ENCODE measurements around the gene IER5. TPM values are rescaled to one million over a fixed set of nuclear protein-coding genes. Genes with fewer than 3 reads are reported as not detected.

Gene IER5
- total and polyA plus RNA-seq, 2 of the 13 experiments (the other 11 are each of a cell fraction or from before 2014, with no cell fraction given) = 2.5 to 3.5 TPM

- no peak for TF ChIP-seq RXRB (CRISPR knock-in tag; IDR thresholded peaks at IDR 0.05; ENCODE audit: borderline replicate concordance)
- TF ChIP-seq ZNF180 (CRISPR knock-in tag; IDR thresholded peaks at IDR 0.05; ENCODE audit: borderline replicate concordance, low read depth) = no peak
- no peak for TF ChIP-seq ZNF34 (CRISPR knock-in tag; IDR thresholded peaks at IDR 0.05; ENCODE audit: borderline replicate concordance)
- no peak for TF ChIP-seq ZNF512 (CRISPR knock-in tag; IDR thresholded peaks at IDR 0.05)
- TF ChIP-seq NCOA5 (CRISPR knock-in tag; IDR thresholded peaks at IDR 0.05) = no peak
- no peak for TF ChIP-seq EP300 (IDR thresholded peaks at IDR 0.05; ENCODE audit: low read depth in 2 of 2, low read length in 2 of 2)
- no peak for TF ChIP-seq EP300 (CRISPR knock-in tag; IDR thresholded peaks at IDR 0.05; ENCODE audit: borderline replicate concordance)
- TF ChIP-seq RORA (CRISPR knock-in tag; IDR thresholded peaks at IDR 0.05) = no peak
- TF ChIP-seq ZSCAN5A (CRISPR knock-in tag; IDR thresholded peaks at IDR 0.05; ENCODE audit: borderline replicate concordance) = no peak
- no peak for TF ChIP-seq KLF11 (CRISPR knock-in tag; IDR thresholded peaks at IDR 0.05)
- no peak for TF ChIP-seq SIX4 (CRISPR knock-in tag; IDR thresholded peaks at IDR 0.05)
These were observed 29.1 kb upstream of the IER5 start (continued) for GRCh38 chr1:181059435-181059834.

GRCh38 chr1:181060066-181060465 is 28.4 kb upstream of the IER5 start:
- 91% methylated on average over 1 of the region's 1 CpG for WGBS (ENCODE audit: low lambda C conversion rate)
- in situ Hi-C loops (cut with HindIII; ENCODE audit: extremely low pct_ligation_motif_present, low pct_unique_long_range_greater_than_20kb) (no loop called here), intact Hi-C loops (cut with micrococcal nuclease; ENCODE audit: unreplicated experiment) (no loop called here)
- Histone ChIP-seq H3K4me1 (ENCODE audit: insufficient read depth, low read length) (peaks cover 18% of the 10 kb centered on the region; the same call in 1 of the 2 replicates), H3K4me3 (replicated peaks in 1 of 3; ENCODE audit: insufficient read depth in 1 of 3, low read depth in 2 of 3, low read length in 3 of 3) (no peak overlapping the region), H3K36me3 (replicated peaks in 1 of 2; ENCODE audit: control insufficient read depth in 1 of 2, insufficient read depth in 2 of 2, low read length in 2 of 2) (no peaks in the 10 kb centered on the region), H2AFZ (ENCODE audit: low read length) (no peak overlapping the region), H3K9me3 (ENCODE audit: low read length) (no peaks in the 10 kb centered on the region), H3K4me2 (ENCODE audit: low read depth, low read length) (no peak overlapping the region), H3K27me3 (ENCODE audit: control insufficient read depth in 1 of 2, insufficient read depth in 2 of 2, low read length in 2 of 2) (no peaks in the 10 kb centered on the region), H3K79me2 (ENCODE audit: insufficient read depth, low read length) (no peaks in the 10 kb centered on the region), H3K9ac (ENCODE audit: insufficient read depth, low read depth, low read length) (no peak overlapping the region), H3K27ac (ENCODE audit: extremely low read length, insufficient read depth, low read length) (no peak overlapping the region), H4K20me1 (ENCODE audit: insufficient read depth, low read length) (no peaks in the 10 kb centered on the region)
- ChIA-PET CTCF (ENCODE audit: low intra/inter-chr PET ratio, low total read pairs) (no interaction called here), POLR2A (no interaction called here)
- DNase-seq (ENCODE audit: low spot score) = no peak
- no peak for FAIRE-seq
- no peak for ATAC-seq
- no TSS peak for BruUV-seq (replicated peaks)
- TF ChIP-seq DR1 (CRISPR knock-in tag; IDR thresholded peaks at IDR 0.05) (no peak), ZHX1 (CRISPR knock-in tag; IDR thresholded peaks at IDR 0.05; ENCODE audit: low read depth) (no peak), CEBPG (CRISPR knock-in tag; IDR thresholded peaks at IDR 0.05) (no peak), ZNF136 (CRISPR knock-in tag; IDR thresholded peaks at IDR 0.05; ENCODE audit: low read depth) (no peak), PRPF4 (IDR thresholded peaks at IDR 0.05; ENCODE audit: low read depth, low read length, poor library complexity, severe bottlenecking) (no peak)
